ENCODE results near the gene RAP1A.
A peak's percentile ranks its signal among the peaks of the same experiment; 100 is the strongest.

Gene RAP1A

DNA sequence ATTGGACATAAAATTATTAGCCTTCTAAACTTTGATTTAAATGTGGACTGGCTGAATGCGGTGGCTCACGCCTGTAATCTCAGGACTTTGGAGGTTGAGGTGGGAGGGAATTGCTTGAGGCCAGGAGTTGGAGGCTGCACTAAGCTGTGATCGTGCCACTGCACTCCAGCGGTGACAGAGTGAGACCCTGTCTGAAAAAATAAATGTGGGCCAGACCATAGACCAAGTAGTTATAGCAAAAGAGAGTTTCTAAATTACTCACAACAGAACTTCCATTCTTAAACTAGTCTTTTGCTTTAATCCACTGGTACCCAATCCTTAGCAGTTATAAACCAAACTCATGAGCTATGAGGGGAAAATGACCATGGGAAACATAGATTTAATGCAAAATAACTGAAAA lies 35.2 kb downstream of the RAP1A start:
- CTCF ChIA-PET, result interaction anchor here (1.1 kb wide), 1 partner anchor 147 kb away, joined by 5 read pairs; no protein-coding TSS in a partner anchor
- DNase-seq (ENCODE audit: extremely low spot score), result no peak
- POLR2A ChIA-PET, result interaction anchor here (1.0 kb wide), 1 partner anchor 147 kb away, joined by 4 read pairs; no protein-coding TSS in a partner anchor
- TF ChIP-seq ELF4 (IDR thresholded peaks at IDR 0.05) (no peak), NFRKB (IDR thresholded peaks at IDR 0.05) (no peak), PKNOX1 (IDR thresholded peaks at IDR 0.05) (no peak), FOXK2 (IDR thresholded peaks at IDR 0.05) (no peak), SUZ12 (IDR thresholded peaks at IDR 0.05) (no peak), FOXA1 (IDR thresholded peaks at IDR 0.05) (no peak), HDGF (IDR thresholded peaks at IDR 0.05; ENCODE audit: borderline replicate concordance) (no peak), ARNT (IDR thresholded peaks at IDR 0.05) (no peak), CTBP1 (IDR thresholded peaks at IDR 0.05; ENCODE audit: borderline replicate concordance) (no peak), BHLHE40 (IDR thresholded peaks at IDR 0.05; ENCODE audit: borderline replicate concordance) (no peak), LEF1 (IDR thresholded peaks at IDR 0.05; ENCODE audit: borderline replicate concordance) (no peak), ZNF384 (IDR thresholded peaks at IDR 0.05) (no peak)

DNA sequence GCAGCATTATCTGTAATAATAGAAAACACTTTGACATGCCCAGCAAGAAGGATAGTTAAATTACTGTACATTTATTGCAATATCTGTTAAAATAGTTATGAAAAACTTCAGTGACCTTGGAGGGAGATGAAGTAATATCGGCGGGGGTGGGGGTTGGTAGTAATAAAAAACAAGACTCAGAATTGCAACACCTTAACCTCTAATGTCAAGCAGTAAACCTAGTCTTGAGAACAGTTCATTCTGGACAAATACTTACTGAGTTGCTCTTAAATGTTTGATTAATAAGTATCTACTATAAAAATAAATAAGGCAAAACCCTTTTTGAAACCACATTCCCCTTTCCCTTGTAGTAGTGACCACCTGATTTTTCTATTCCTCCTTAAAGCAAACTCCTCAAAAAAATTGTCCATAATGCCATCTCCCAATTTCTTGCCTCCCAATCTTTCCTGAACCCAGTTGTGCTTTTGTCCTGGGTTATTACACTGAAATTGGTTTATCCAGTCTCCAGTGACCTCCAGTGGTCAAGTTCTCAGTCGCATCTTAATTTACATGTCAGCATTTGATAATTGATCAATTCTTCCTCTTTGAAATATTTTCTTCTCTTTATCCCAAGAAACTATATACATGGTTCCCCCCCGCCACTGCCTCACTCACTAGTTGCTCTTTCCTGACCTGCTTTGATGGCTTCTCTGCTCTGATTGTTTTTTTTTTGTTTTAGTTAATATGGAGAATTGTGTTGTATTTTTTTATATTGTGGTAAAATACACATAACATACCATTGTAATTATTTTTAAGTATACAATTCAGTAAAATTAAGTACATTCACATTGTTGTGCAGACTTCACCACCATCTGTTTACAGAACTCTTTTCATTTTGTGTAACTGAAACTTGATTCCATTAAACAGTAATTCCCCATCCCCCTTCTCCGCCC lies 36.8 kb downstream of the RAP1A start:
- ChIA-PET POLR2A (no interaction called here), CTCF (interaction anchor here (1.1 kb wide), 1 partner anchor 148 kb away, joined by 5 read pairs; no protein-coding TSS in a partner anchor)
- peak; percentile 57 for DNase-seq (ENCODE audit: extremely low spot score)
- TF ChIP-seq FOXM1 (IDR thresholded peaks at IDR 0.05; ENCODE audit: borderline replicate concordance) (no peak), FOXK2 (IDR thresholded peaks at IDR 0.05) (no peak), BHLHE40 (IDR thresholded peaks at IDR 0.05; ENCODE audit: borderline replicate concordance) (no peak), SUZ12 (IDR thresholded peaks at IDR 0.05) (no peak), L3MBTL2 (conservative IDR thresholded peaks at IDR 0.05) (no peak), SP1 (IDR thresholded peaks at IDR 0.05) (no peak), ZNF384 (IDR thresholded peaks at IDR 0.05) (no peak), FOXA1 (IDR thresholded peaks at IDR 0.05) (no peak), ELF4 (IDR thresholded peaks at IDR 0.05) (no peak), PKNOX1 (IDR thresholded peaks at IDR 0.05) (no peak)

DNA sequence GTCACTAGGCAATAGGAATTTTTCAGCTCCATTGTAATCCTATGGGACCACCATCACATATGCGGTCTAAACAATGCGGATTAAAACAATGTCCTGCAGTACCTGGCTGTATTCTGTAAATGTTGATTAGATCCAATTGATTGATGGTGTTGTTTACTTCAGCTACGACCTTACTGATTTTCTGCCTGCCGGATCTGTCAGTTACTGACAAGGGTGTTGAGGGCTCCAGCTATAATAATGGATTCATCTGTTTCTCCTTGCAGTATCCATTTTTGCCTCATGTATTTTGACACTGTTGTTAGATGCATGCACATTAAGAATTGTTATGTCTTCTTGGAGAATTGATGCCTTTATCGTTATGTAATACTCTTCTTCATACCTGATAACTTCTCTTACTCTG lies 39.0 kb downstream of the RAP1A start:
- DNase-seq (ENCODE audit: extremely low spot score), result no peak
- POLR2A ChIA-PET, result interaction anchor here (0.7 kb wide), 1 partner anchor 151 kb away, joined by 5 read pairs; no protein-coding TSS in a partner anchor
- TF ChIP-seq CTBP1 (IDR thresholded peaks at IDR 0.05; ENCODE audit: borderline replicate concordance), result no peak
- TF ChIP-seq FOXM1 (IDR thresholded peaks at IDR 0.05; ENCODE audit: borderline replicate concordance), result no peak
- no peak for TF ChIP-seq BHLHE40 (IDR thresholded peaks at IDR 0.05; ENCODE audit: borderline replicate concordance)
- TF ChIP-seq FOXK2 (IDR thresholded peaks at IDR 0.05), result no peak
- no peak for TF ChIP-seq L3MBTL2 (conservative IDR thresholded peaks at IDR 0.05)
- no peak for TF ChIP-seq SP1 (IDR thresholded peaks at IDR 0.05)
- no peak for TF ChIP-seq TARDBP (IDR thresholded peaks at IDR 0.05)
- no peak for TF ChIP-seq ELF4 (IDR thresholded peaks at IDR 0.05)
- CTCF ChIA-PET, result interaction anchor here (1.2 to 1.4 kb wide), 2 partner anchors 147 to 177 kb away, joined by 4 to 11 read pairs; no protein-coding TSS in a partner anchor

GRCh38 chr1:111660204-111661150 lies 40.9 kb downstream of the RAP1A start:
- POLR2A ChIA-PET, result no interaction called here
- CTCF ChIA-PET, result interaction anchor here (0.6 kb wide), 2 partner anchors 21 to 153 kb away, joined by 3 to 4 read pairs; no protein-coding TSS in a partner anchor
- TF ChIP-seq HDGF (IDR thresholded peaks at IDR 0.05; ENCODE audit: borderline replicate concordance) (no peak), SP1 (IDR thresholded peaks at IDR 0.05) (no peak), LEF1 (IDR thresholded peaks at IDR 0.05; ENCODE audit: borderline replicate concordance) (no peak), L3MBTL2 (conservative IDR thresholded peaks at IDR 0.05) (no peak), FOXK2 (IDR thresholded peaks at IDR 0.05) (no peak), FOXM1 (IDR thresholded peaks at IDR 0.05; ENCODE audit: borderline replicate concordance) (no peak), CTBP1 (IDR thresholded peaks at IDR 0.05; ENCODE audit: borderline replicate concordance) (no peak), ARNT (IDR thresholded peaks at IDR 0.05) (no peak), ELF4 (IDR thresholded peaks at IDR 0.05) (no peak), TARDBP (IDR thresholded peaks at IDR 0.05) (no peak), NFRKB (IDR thresholded peaks at IDR 0.05) (no peak), FOXA1 (IDR thresholded peaks at IDR 0.05) (no peak), PKNOX1 (IDR thresholded peaks at IDR 0.05) (no peak)
- DNase-seq (ENCODE audit: extremely low spot score), result no peak

- ChIA-PET POLR2A (no interaction called here), CTCF (no interaction called here)
- DNase-seq (ENCODE audit: extremely low spot score), result no peak
- TF ChIP-seq TARDBP (IDR thresholded peaks at IDR 0.05), result no peak
- TF ChIP-seq SP1 (IDR thresholded peaks at IDR 0.05), result no peak
- no peak for TF ChIP-seq FOXA1 (IDR thresholded peaks at IDR 0.05)
- no peak for TF ChIP-seq ELF4 (IDR thresholded peaks at IDR 0.05)
- no peak for TF ChIP-seq ARNT (IDR thresholded peaks at IDR 0.05)
- TF ChIP-seq ZNF384 (IDR thresholded peaks at IDR 0.05), result no peak
These were observed 45.1 kb downstream of the RAP1A start for GRCh38 chr1:111664652-111665051.

Data from HEK293T (cell line).